GM19455 (cell line): ENCODE measurements around the gene ID1.
"Not testable (repeated sequence)": the region's sequence is repeated elsewhere in the genome, so short reads cannot be mapped to it uniquely, and the experiment has no call there.

ENCODE experiments used
- ATAC-seq: cut with Tn5 transposase; IDR thresholded peaks from one replicate; pipeline ENCODE4 v1.9.1; 2021; ENCODE audit not compliant: unreplicated experiment

The ID1 gene

GRCh38 chr20:31572701-31573554 lies 32.2 kb upstream of the ID1 start:
- peak; percentile 73 for ATAC-seq

DNA sequence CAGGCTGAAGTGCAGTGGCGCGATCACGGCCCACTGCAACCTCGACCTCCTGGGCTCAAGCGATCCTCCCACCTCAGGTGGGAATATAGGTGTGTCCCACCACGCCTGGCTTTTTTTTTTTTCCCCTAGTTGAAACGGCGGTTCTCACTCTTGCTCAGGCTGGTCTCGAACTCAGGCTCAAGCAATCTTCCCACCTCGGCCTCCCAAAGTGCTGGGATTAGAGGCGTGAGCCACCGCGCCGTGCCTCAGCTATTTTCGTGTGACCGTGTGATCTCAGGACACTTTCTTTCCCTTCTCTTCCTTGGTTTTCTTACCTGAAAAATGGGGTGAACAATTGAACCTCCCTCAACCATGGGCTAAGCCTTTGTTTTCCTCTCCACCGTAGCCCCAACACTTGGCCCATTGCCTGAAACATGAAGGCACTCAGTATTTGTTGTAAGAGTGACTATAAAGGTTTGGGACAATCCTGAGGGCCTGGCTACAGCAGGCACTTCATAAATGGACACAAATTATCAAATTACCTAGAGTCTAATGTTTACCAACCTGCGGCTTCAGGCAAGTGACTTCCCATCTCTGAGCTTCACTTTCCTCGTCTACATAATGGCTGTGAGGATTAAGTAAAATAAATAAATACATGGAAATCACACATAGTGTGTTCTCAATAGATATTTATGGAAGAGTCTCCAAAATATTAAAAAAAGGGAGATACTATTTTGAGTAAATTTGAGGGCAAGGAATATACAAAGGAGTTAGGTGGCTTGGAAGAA lies 31.4 kb upstream of the ID1 start:
- peak; percentile 15 for ATAC-seq

DNA sequence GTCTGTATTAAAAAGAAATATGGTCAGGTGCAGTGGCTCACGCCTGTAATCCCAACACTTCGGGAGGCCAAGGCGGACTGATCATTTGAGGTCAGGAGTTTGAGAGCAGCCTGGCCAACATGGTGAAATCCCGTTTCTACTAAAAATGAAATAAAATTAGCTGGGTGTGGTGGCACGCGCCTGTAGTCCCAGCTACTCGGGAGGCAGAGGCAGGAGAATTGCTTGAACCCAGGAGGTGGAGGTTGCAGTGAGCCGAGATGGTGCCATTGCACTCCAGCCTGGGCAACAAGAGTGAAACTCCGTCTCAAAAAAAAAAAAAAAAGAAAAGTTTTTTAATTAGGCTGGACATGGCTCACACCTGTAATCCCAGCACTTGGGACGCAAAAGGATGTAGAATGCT lies 30.1 kb upstream of the ID1 start:
- not testable (repeated sequence) for ATAC-seq

- ATAC-seq, result no peak
Measured at GRCh38 chr20:31576751-31577150, 28.3 kb upstream of the ID1 start.

DNA sequence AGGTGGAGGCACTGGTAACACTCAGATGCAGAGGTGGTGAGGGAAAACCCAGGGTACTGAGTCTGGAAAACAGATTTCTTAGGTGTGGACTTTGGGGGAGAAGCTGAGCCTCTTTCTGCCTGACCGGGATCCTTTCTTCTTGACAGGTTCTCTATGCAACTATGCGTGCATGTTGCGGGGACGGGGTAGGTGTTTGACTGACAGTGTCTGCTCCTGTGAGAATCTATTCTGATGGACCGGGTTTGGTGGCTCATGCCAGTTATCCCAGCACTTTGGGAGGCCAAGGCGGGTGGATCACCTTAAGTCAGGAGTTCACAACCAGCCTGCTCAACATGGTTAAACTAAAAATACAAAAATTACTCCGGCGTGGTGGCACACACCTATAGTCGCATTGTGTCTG lies 27.9 kb upstream of the ID1 start:
- ATAC-seq, result no peak

DNA sequence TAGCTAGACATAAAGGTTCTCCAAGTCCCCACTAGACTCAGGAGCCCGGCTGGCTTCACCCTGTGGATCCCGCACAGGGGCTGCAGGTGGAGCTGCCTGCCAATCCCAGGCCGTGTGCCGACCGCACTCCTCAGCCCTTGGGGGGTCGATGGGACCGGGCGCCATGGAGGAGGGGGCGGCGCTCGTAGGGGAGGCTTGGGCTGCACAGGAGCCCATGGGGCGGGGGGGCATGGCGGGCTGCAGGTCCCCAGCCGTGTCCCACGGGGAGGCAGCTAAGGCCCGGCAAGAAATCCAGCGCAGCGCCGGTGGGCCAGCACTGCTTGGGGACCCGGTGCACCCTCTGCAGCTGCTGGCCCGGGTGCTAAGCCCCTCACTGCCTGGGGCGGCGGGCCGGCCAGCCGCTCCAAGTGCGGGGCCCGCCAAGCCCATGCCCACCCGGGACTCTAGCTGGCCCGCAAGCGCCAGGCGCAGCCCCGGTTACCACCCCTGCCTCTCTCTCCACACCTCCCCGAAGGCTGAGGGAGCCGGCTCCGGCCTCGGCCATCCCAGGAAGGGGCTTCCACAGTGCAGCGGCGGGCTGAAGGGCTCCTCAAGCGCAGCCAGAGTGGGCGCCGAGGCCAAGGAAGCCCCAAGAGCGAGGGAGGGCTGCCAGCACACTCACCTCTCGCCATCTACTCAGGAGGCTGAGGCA lies 26.5 kb upstream of the ID1 start:
- no peak for ATAC-seq

DNA sequence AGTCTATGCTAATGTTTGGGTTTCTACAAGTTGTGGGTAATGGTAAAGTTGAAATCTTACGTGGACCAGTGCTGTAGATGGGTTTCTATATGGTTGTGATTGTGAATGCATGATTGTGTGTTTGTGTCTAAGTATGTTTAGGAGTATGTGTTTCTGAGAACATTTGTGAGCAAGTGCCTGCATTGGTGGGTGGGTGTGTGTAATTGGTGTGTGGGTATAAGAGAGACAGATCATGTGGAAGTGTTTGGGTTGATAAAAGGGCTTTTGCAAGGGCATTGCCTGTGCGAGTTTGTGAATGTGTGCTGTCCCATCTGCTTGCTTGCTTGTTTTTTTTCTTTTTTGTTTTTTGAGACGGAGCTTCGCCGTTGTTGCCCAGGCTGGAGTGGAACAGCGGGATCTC lies 25.8 kb upstream of the ID1 start:
- no peak for ATAC-seq

GRCh38 chr20:31579941-31580651 lies 25.0 kb upstream of the ID1 start:
- ATAC-seq, result not testable (repeated sequence)

- no peak for ATAC-seq
Measured at GRCh38 chr20:31580706-31581105, 24.4 kb upstream of the ID1 start.

GRCh38 chr20:31581391-31581790 lies 23.7 kb upstream of the ID1 start:
- ATAC-seq, result no peak

DNA sequence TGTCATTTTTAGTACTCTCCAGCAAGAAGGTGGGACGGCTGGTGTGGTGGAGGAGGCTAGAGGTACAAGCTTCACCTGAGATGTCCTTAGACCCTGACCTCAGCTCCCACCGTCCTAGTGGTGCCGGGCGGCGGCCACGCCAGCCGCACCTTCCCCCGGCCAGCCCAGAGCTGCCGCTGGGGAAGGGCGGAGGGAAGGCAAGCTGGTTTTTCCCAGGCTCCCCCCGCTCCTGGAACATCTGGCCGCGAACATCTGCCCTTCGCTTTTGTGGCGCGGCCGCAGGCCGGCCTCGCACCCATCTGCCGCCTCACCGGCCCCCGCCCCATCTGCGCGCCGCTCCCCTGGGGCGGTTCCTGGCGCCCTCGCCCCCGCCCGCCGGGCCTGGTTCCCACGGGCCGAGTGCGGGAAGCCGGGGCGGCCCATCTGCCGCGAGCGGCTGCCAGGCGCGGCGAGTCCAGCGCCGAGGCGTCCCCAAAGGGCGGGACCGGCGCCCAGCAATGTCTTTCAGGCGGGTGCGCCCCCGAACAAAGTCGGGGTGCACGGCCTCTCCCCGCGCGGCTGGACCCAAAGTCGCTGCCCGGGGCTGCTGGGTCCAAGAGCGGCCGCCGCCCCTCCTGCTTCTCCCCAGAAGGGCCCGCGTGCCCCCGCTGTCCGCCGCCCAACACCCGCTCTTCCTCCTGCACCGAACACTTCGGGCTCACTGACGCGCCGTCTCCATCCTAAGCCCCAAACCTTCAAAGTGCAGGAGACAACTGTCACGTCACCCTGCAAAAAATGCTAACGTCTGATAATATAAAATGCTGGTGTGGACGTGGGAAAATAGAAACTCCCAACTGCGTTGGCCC lies 17.3 kb upstream of the ID1 start:
- no peak for ATAC-seq

GRCh38 chr20:31590717-31591225 lies 14.3 kb upstream of the ID1 start:
- ATAC-seq, result no peak

GRCh38 chr20:31593221-31594001 lies 11.7 kb upstream of the ID1 start:
- no peak for ATAC-seq

DNA sequence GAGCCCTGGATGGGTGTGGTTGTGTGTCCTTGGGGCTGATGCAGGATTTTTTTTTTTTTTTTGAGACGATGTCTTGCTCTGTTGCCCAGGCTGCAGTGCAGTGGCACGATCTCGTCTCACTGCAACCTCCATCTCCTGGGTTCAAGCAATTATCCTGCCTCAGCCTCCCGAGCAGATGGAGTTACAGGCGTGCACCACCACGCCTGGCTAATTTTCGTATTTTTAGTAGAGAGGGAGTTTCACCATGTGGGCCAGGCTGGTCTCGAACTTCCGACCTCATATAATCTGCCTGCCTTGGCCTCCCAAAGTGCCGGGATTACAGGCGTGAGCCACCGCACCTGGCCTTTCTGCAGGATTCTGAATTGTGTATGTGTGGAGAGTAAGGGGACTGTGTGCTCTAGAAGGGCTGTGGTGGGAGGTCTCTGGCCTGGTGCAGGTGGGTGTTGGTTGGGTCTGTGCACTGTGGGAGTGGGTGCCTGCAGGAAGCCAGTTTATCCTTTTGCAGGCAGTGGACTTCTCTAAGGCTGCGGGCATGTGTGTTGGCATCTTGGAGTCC lies 11.0 kb upstream of the ID1 start:
- ATAC-seq, result no peak

GRCh38 chr20:31594558-31595379 lies 10.3 kb upstream of the ID1 start:
- no peak for ATAC-seq

- ATAC-seq, result no peak
Measured at GRCh38 chr20:31595380-31595653, 9.8 kb upstream of the ID1 start.

- no peak for ATAC-seq
Measured at GRCh38 chr20:31595654-31596411, 9.3 kb upstream of the ID1 start.

- not testable (repeated sequence) for ATAC-seq
Measured at GRCh38 chr20:31596412-31596715, 8.7 kb upstream of the ID1 start.
